Liver (tissue), 9 donors: ENCODE data around the gene MTPN. TPM values are rescaled to one million over a fixed set of nuclear protein-coding genes. Genes with fewer than 3 reads are reported as not detected.

ENCODE experiments used
- DNase-seq: peaks from one replicate; pipeline ENCODE4 v3.0.0-alpha.2; 2017; ENCODE audit warnings: low spot score
- H3K27ac ChIP-seq, 2 donors: one replicate each; pipeline ENCODE4 v1.7.0; 2013; ENCODE audit warnings: inconsistent platforms in 2 of 2, low read length in 2 of 2, control low read depth in 1 of 2, low read depth in 1 of 2, mild to moderate bottlenecking in 1 of 2
- H3K27me3 ChIP-seq, 4 donors: one replicate each; pipeline versions ENCODE4 v1.6.1 to v1.7.0; 2013; ENCODE audit warnings: low read length in 3 of 4, inconsistent platforms in 1 of 4, mild to moderate bottlenecking in 1 of 4, moderate library complexity in 1 of 4; ENCODE audit not compliant: control insufficient read depth in 4 of 4, insufficient read depth in 4 of 4
- H3K36me3 ChIP-seq, 4 donors: one replicate each; pipeline versions ENCODE4 v1.6.1 to v1.7.0; 2013; ENCODE audit warnings: low read length in 3 of 4, mild to moderate bottlenecking in 3 of 4, low read depth in 1 of 4, moderate library complexity in 1 of 4; ENCODE audit not compliant: control insufficient read depth in 4 of 4, insufficient read depth in 3 of 4
- H3K4me1 ChIP-seq, 4 donors: one replicate each; pipeline versions ENCODE4 v1.6.1 to v1.7.0; 2013; ENCODE audit warnings: low read length in 3 of 4, mild to moderate bottlenecking in 3 of 4, moderate library complexity in 1 of 4; ENCODE audit not compliant: control insufficient read depth in 4 of 4, insufficient read depth in 4 of 4
- H3K4me3 ChIP-seq, 3 donors: one replicate each; pipeline versions ENCODE4 v1.6.1 to v1.7.0; 2013; ENCODE audit warnings: low read length in 3 of 3, control low read depth in 1 of 3, low read depth in 1 of 3, mild to moderate bottlenecking in 1 of 3
- H3K9ac ChIP-seq, 2 donors: one replicate each; pipeline ENCODE4 v1.7.0; 2013; ENCODE audit warnings: low read length in 2 of 2, mild to moderate bottlenecking in 2 of 2, moderate library complexity in 2 of 2, control low read depth in 1 of 2, low read depth in 1 of 2
- H3K9me3 ChIP-seq, 4 donors: one replicate each; pipeline versions ENCODE4 v1.6.1 to v1.7.0; 2013; ENCODE audit warnings: low read length in 3 of 4; ENCODE audit not compliant: control insufficient read depth in 4 of 4
- EGR1 ChIP-seq, 2 donors: IDR thresholded peaks; 2 replicates each; pipeline ENCODE4 v1.6.1; 2016 to 2018; ENCODE audit warnings: antibody characterized with exemption in 2 of 2, low read depth in 2 of 2
- FOXA1 ChIP-seq: IDR thresholded peaks from 2 replicates; pipeline ENCODE4 v1.6.1; 2016; ENCODE audit warnings: antibody characterized with exemption
- FOXA2 ChIP-seq: IDR thresholded peaks from 2 replicates; pipeline ENCODE4 v1.6.1; 2016; ENCODE audit warnings: antibody characterized with exemption
- GABPA ChIP-seq, 2 donors: IDR thresholded peaks in 1 of 2; conservative IDR thresholded peaks in 1 of 2; 2 replicates each; pipeline ENCODE4 v1.6.1; 2016; ENCODE audit warnings: antibody characterized with exemption in 2 of 2, mild to moderate bottlenecking in 1 of 2, moderate library complexity in 1 of 2
- HNF4A ChIP-seq, 2 donors: conservative IDR thresholded peaks; 2 replicates each; pipeline ENCODE4 v1.6.1; 2016; ENCODE audit warnings: antibody characterized with exemption in 2 of 2, mild to moderate bottlenecking in 2 of 2
- HNF4G ChIP-seq: IDR thresholded peaks from 2 replicates; pipeline ENCODE4 v1.6.1; 2016; ENCODE audit warnings: antibody characterized with exemption
- NR2F2 ChIP-seq: IDR thresholded peaks from 2 replicates; pipeline ENCODE4 v1.6.1; 2016; ENCODE audit warnings: antibody characterized with exemption
- RAD21 ChIP-seq, 2 donors: IDR thresholded peaks; 2 replicates each; pipeline ENCODE4 v1.6.1; 2016; ENCODE audit warnings: antibody characterized with exemption in 2 of 2, mild to moderate bottlenecking in 2 of 2
- RXRA ChIP-seq, 2 donors: IDR thresholded peaks; 2 replicates each; pipeline ENCODE4 v1.6.1; 2017 to 2018; ENCODE audit warnings: antibody characterized with exemption in 2 of 2, mild to moderate bottlenecking in 1 of 2
- SP1 ChIP-seq: IDR thresholded peaks from 2 replicates; pipeline ENCODE4 v1.6.1; 2018; ENCODE audit warnings: antibody characterized with exemption, mild to moderate bottlenecking
- YY1 ChIP-seq: IDR thresholded peaks from 2 replicates; pipeline ENCODE4 v1.6.1; 2016; ENCODE audit warnings: antibody characterized with exemption, mild to moderate bottlenecking
- WGBS: extraction: QIAGEN DNeasy Blood & Tissue Kit; methylation state at CpG from one replicate; pipeline ENCODE4 v1.1.7; 2013; 5-methylcytosine and 5-hydroxymethylcytosine counted together
- polyA plus RNA-seq, 2 donors: library from polyadenylated mRNA; stranded (reverse) in 1 of 2; unstranded in 1 of 2; fragments of 200-250 nt in 1 of 2; fragments of >200 nt in 1 of 2; fragmentation: Nextera tagmentation in 1 of 2; extraction: Ambion mirVana in 1 of 2; gene quantifications; one replicate each; pipeline versions ENCODE4 v1.2.1 to v1.2.3, GENCODE V29; 2013 to 2015
- total RNA-seq, 2 donors: library from RNA; depleted of rRNA; stranded (reverse); fragments of >200 nt; gene quantifications; one replicate each; pipeline ENCODE4 v1.2.3, GENCODE V29; 2014
- TF ChIP-seq, protein P1 (sequence below): IDR thresholded peaks from 2 replicates; pipeline ENCODE4 v1.6.1; 2016; ENCODE audit warnings: antibody characterized with exemption, mild to moderate bottlenecking
- TF ChIP-seq, protein P2 (sequence below): fragments of 150-350 bp; IDR thresholded peaks from 2 replicates; pipeline ENCODE4 v1.5.1; 2017; ENCODE audit warnings: improper control_type of control experiment, low read depth, low read length; ENCODE audit not compliant: missing input control
- TF ChIP-seq, protein P3 (sequence below): IDR thresholded peaks from 2 replicates; pipeline ENCODE4 v1.6.1; 2016; ENCODE audit warnings: antibody characterized with exemption
- TF ChIP-seq, protein P4 (sequence below): IDR thresholded peaks from 2 replicates; pipeline ENCODE4 v1.6.1; 2016; ENCODE audit warnings: antibody characterized with exemption
- donor health status: healthy.
- donor health status: healthy.
- donor health status: healthy.
- donor health status: healthy.
- donor health status: healthy.

The MTPN gene
- total and polyA plus RNA-seq, 4 donors, result 24.8 to 88.3 (median 32.8) TPM

DNA sequence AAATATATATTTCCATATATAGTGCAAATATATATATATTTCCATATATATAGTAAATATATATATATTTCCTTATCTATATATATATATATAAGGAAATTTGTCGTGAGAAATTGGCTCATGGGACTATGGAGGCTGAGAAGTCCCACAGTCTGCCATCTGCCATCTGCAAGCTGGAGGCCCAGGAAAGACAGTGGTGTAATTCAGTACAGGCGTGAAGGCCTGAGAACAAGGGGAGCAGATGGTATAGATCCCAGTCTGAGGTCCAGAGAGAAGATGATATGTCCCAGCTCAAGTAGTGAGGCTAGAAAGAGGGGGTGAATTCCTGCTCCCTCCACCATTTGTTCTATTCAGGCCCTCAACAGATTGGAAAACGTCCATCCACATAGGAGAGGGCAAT lies 78.9 kb downstream of the MTPN start:
- Histone ChIP-seq H3K27me3 (no peaks in the 10 kb centered on the region), H3K9me3 (no peaks in the 10 kb centered on the region), H3K9ac (no peak overlapping the region), H3K36me3 (no peaks in the 10 kb centered on the region), H3K4me3 (no peak overlapping the region), H3K27ac (no peak overlapping the region), H3K4me1 (no peaks in the 10 kb centered on the region)
- 73% methylated on average over 3 of the region's 3 CpGs for WGBS
- TF ChIP-seq GABPA (IDR thresholded peaks at IDR 0.05 in 1 of 2, conservative IDR thresholded peaks at IDR 0.05 in 1 of 2), result no peak
- TF ChIP-seq, protein P1, sequence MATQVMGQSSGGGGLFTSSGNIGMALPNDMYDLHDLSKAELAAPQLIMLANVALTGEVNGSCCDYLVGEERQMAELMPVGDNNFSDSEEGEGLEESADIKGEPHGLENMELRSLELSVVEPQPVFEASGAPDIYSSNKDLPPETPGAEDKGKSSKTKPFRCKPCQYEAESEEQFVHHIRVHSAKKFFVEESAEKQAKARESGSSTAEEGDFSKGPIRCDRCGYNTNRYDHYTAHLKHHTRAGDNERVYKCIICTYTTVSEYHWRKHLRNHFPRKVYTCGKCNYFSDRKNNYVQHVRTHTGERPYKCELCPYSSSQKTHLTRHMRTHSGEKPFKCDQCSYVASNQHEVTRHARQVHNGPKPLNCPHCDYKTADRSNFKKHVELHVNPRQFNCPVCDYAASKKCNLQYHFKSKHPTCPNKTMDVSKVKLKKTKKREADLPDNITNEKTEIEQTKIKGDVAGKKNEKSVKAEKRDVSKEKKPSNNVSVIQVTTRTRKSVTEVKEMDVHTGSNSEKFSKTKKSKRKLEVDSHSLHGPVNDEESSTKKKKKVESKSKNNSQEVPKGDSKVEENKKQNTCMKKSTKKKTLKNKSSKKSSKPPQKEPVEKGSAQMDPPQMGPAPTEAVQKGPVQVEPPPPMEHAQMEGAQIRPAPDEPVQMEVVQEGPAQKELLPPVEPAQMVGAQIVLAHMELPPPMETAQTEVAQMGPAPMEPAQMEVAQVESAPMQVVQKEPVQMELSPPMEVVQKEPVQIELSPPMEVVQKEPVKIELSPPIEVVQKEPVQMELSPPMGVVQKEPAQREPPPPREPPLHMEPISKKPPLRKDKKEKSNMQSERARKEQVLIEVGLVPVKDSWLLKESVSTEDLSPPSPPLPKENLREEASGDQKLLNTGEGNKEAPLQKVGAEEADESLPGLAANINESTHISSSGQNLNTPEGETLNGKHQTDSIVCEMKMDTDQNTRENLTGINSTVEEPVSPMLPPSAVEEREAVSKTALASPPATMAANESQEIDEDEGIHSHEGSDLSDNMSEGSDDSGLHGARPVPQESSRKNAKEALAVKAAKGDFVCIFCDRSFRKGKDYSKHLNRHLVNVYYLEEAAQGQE, result no peak
- TF ChIP-seq RXRA (IDR thresholded peaks at IDR 0.05), result no peak
- no peak for TF ChIP-seq NR2F2
- TF ChIP-seq, protein P2, sequence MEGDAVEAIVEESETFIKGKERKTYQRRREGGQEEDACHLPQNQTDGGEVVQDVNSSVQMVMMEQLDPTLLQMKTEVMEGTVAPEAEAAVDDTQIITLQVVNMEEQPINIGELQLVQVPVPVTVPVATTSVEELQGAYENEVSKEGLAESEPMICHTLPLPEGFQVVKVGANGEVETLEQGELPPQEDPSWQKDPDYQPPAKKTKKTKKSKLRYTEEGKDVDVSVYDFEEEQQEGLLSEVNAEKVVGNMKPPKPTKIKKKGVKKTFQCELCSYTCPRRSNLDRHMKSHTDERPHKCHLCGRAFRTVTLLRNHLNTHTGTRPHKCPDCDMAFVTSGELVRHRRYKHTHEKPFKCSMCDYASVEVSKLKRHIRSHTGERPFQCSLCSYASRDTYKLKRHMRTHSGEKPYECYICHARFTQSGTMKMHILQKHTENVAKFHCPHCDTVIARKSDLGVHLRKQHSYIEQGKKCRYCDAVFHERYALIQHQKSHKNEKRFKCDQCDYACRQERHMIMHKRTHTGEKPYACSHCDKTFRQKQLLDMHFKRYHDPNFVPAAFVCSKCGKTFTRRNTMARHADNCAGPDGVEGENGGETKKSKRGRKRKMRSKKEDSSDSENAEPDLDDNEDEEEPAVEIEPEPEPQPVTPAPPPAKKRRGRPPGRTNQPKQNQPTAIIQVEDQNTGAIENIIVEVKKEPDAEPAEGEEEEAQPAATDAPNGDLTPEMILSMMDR, result no peak
- no peak for TF ChIP-seq EGR1 (IDR thresholded peaks at IDR 0.05; ENCODE audit: low read depth in 2 of 2)
- TF ChIP-seq FOXA2, result no peak
- no peak for DNase-seq

DNA sequence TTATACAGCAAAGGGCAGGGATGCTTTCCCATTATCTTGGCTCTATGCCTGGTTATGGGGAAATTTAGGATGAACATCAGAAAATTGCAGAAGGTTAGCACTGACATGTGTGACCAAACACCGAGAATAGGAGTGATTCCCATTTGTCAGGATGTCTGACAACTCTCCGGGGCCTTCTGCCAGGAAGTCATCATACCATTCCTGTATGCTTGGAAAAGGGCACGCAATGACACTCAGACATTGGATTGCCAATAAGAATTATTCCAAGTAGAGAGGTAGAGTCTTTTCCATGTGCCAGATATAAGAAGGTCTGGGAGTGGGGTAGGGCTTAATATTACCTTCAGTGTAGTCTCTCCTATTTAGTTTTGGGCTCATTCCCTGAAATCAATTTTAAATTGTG lies 82.3 kb downstream of the MTPN start:
- no peak overlapping the region for H3K9ac ChIP-seq
- H3K27ac ChIP-seq, result no peak overlapping the region
- no peaks in the 10 kb centered on the region for H3K27me3 ChIP-seq
- DNase-seq, result no peak
- H3K4me3 ChIP-seq, result no peak overlapping the region
- no peaks in the 10 kb centered on the region for H3K4me1 ChIP-seq
- no peaks in the 10 kb centered on the region for H3K9me3 ChIP-seq
- WGBS, result 89% methylated on average over 3 of the region's 3 CpGs
- no peaks in the 10 kb centered on the region for H3K36me3 ChIP-seq
- no peak for TF ChIP-seq GABPA (IDR thresholded peaks at IDR 0.05 in 1 of 2, conservative IDR thresholded peaks at IDR 0.05 in 1 of 2)
- TF ChIP-seq, protein P1, result no peak
- no peak for TF ChIP-seq RXRA (IDR thresholded peaks at IDR 0.05)
- TF ChIP-seq RAD21 (IDR thresholded peaks at IDR 0.05), result no peak
- TF ChIP-seq, protein P3, sequence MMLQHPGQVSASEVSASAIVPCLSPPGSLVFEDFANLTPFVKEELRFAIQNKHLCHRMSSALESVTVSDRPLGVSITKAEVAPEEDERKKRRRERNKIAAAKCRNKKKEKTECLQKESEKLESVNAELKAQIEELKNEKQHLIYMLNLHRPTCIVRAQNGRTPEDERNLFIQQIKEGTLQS, result no peak
- no peak for TF ChIP-seq FOXA2
- TF ChIP-seq NR2F2, result no peak
- TF ChIP-seq FOXA1, result no peak
- no peak for TF ChIP-seq EGR1 (IDR thresholded peaks at IDR 0.05; ENCODE audit: low read depth in 2 of 2)
- no peak for TF ChIP-seq HNF4G
- no peak for TF ChIP-seq YY1
- no peak for TF ChIP-seq SP1
- no peak for TF ChIP-seq HNF4A (conservative IDR thresholded peaks at IDR 0.05)
- TF ChIP-seq, protein P4, sequence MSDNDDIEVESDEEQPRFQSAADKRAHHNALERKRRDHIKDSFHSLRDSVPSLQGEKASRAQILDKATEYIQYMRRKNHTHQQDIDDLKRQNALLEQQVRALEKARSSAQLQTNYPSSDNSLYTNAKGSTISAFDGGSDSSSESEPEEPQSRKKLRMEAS, result no peak
